K562 (cell line): ENCODE measurements around the gene ANKS1B. TPM values are rescaled to one million over a fixed set of nuclear protein-coding genes. Genes with fewer than 3 reads are reported as not detected.

Source experiments
- ATAC-seq: fragments of 200-7000 bp; cut with Tn5 transposase; 3 replicates; pipeline ENCODE4 v1.9.1; 2020; ENCODE audit warnings: moderate library complexity
- BruUV-seq: library from RNA; stranded (reverse); fragments of 400-500 nt; replicated peaks from 2 replicates; lab custom pipeline; 2021; lab: Mats Ljungman, UMichigan
- CTCF ChIA-PET: fragments of 300-600 bp; formaldehyde crosslinking; extraction: SDS; loops from one replicate; lab custom pipeline; 2021; ENCODE audit warnings: low intra/inter-chr PET ratio; lab: Yijun Ruan, JAX
- POLR2A ChIA-PET: fragments of 300-600, 350-650 bp; sonication (Branson Sonifier 250); formaldehyde crosslinking; extraction: SDS; loops from one replicate; lab custom pipeline; 2021; ENCODE audit warnings: antibody characterized with exemption, inconsistent platforms; lab: Yijun Ruan, JAX
- DNase-seq, 4 experiments: peaks; one replicate each; pipeline versions ENCODE4 v3.0.0 to v3.0.0-alpha.2; 2011 to 2018; ENCODE audit warnings: low spot score in 3 of 4, mixed read lengths in 3 of 4; ENCODE audit errors: extremely low read depth in 1 of 4
- FAIRE-seq: peaks from 2 replicates; lab custom pipeline; 2011; peaks lifted over from hg19 to GRCh38; lab: Jason Lieb, UNC
- H2AFZ ChIP-seq: 2 replicates; pipeline ENCODE4 v1.6.0; 2011; ENCODE audit warnings: low read depth, low read length, control low read depth, inconsistent platforms
- H3K27ac ChIP-seq: fragments of 200-600 bp; 3 replicates; pipeline ENCODE4 v1.8.0; 2011; ENCODE audit warnings: low read depth, mild to moderate bottlenecking, control low read depth, inconsistent platforms, low read length, moderate library complexity, mixed read lengths; ENCODE audit errors: extremely low read depth
- H3K27me3 ChIP-seq, 2 experiments: fragments of 300-600 bp in 1 of 2; 2 replicates in 1 of 2; 3 replicates in 1 of 2; pipeline versions ENCODE4 v1.6.0 to v1.8.0; 2011; ENCODE audit warnings: inconsistent platforms in 2 of 2, low read length in 2 of 2, mild to moderate bottlenecking in 1 of 2, mixed read lengths in 1 of 2, moderate library complexity in 1 of 2; ENCODE audit not compliant: control insufficient read depth in 2 of 2, insufficient read depth in 2 of 2
- H3K36me3 ChIP-seq: fragments of 300-600 bp; 3 replicates; pipeline ENCODE4 v1.8.0; 2011; ENCODE audit warnings: mild to moderate bottlenecking, low read length, inconsistent platforms; ENCODE audit not compliant: control insufficient read depth, insufficient read depth
- H3K4me1 ChIP-seq, 2 experiments: fragments of 200-600 bp in 1 of 2; replicated peaks in 1 of 2; 2 replicates in 1 of 2; 3 replicates in 1 of 2; pipeline versions ENCODE4 v1.5.1 to v1.8.0; 2011; ENCODE audit warnings: inconsistent platforms in 2 of 2, low read length in 2 of 2, mild to moderate bottlenecking in 1 of 2, mixed read lengths in 1 of 2, moderate library complexity in 1 of 2; ENCODE audit not compliant: control insufficient read depth in 2 of 2, insufficient read depth in 2 of 2
- H3K4me2 ChIP-seq: 2 replicates; pipeline ENCODE4 v1.6.1; 2011; ENCODE audit warnings: low read length, control low read depth, inconsistent platforms, mixed read lengths; ENCODE audit not compliant: insufficient read depth
- H3K4me3 ChIP-seq: fragments of 200-600 bp; sonication (generic), shearing (Covaris generic); 2 replicates; pipeline ENCODE4 v1.5.1; 2016; ENCODE audit warnings: control low read depth, inconsistent platforms
- H3K79me2 ChIP-seq: fragments of 200-600 bp; 3 replicates; pipeline ENCODE4 v1.8.0; 2011; ENCODE audit warnings: low read length, inconsistent platforms; ENCODE audit not compliant: control insufficient read depth, insufficient read depth
- H3K9ac ChIP-seq, 2 experiments: 2 replicates each; pipeline versions ENCODE4 v1.6.0 to v1.6.1; 2011; ENCODE audit warnings: low read depth in 2 of 2, low read length in 2 of 2, control low read depth in 1 of 2, inconsistent platforms in 1 of 2, mild to moderate bottlenecking in 1 of 2, mixed read lengths in 1 of 2; ENCODE audit not compliant: insufficient read depth in 1 of 2
- H3K9me1 ChIP-seq: one replicate; pipeline ENCODE4 v1.6.0; 2011; ENCODE audit warnings: inconsistent platforms, mild to moderate bottlenecking, low read length, moderate library complexity; ENCODE audit not compliant: control insufficient read depth, insufficient read depth
- H3K9me3 ChIP-seq: replicated peaks from 2 replicates; pipeline ENCODE4 v1.5.1; 2011; ENCODE audit warnings: low read depth, low read length, inconsistent platforms; ENCODE audit not compliant: control insufficient read depth, insufficient read depth
- H4K20me1 ChIP-seq: replicated peaks from 2 replicates; pipeline ENCODE4 v1.6.1; 2011; ENCODE audit warnings: low read length, inconsistent platforms, mixed read lengths; ENCODE audit not compliant: control insufficient read depth, insufficient read depth
- ATF3 ChIP-seq, 2 experiments: fragments of 450-650 bp in 1 of 2; sonication (generic) in 1 of 2; formaldehyde crosslinking in 1 of 2; IDR thresholded peaks in 1 of 2; conservative IDR thresholded peaks in 1 of 2; 2 replicates each; pipeline versions ENCODE4 v1.6.1 to v1.8.1; 2016 to 2023; ENCODE audit warnings: mild to moderate bottlenecking in 2 of 2, moderate library complexity in 2 of 2, inconsistent platforms in 1 of 2, missing genetic modification reagents in 1 of 2
- BHLHE40 ChIP-seq: IDR thresholded peaks from 2 replicates; pipeline ENCODE4 v1.6.1; 2011; ENCODE audit warnings: low read length, improper control_type of control experiment
- CREM ChIP-seq: IDR thresholded peaks from 2 replicates; pipeline ENCODE4 v1.6.1; 2014; ENCODE audit warnings: antibody characterized with exemption, low read depth
- EWSR1 ChIP-seq: fragments of 450-650 bp; IDR thresholded peaks from 2 replicates; pipeline ENCODE4 v1.6.1; 2018; ENCODE audit warnings: borderline replicate concordance, mild to moderate bottlenecking, low read depth, moderate library complexity; ENCODE audit not compliant: partially characterized antibody
- FOXK1 ChIP-seq: sonication (generic); formaldehyde crosslinking; IDR thresholded peaks from 2 replicates; pipeline ENCODE4 v1.8.0; 2022; ENCODE audit warnings: missing genetic modification reagents, mild to moderate bottlenecking, borderline replicate concordance
- HLTF ChIP-seq: fragments of 450-650 bp; IDR thresholded peaks from 2 replicates; pipeline ENCODE4 v1.6.1; 2016
- IFI16 ChIP-seq: fragments of 250-450 bp; sonication (Bioruptor Pico); IDR thresholded peaks from 2 replicates; pipeline ENCODE4 v2.1.2; 2022; ENCODE audit warnings: mild to moderate bottlenecking, inconsistent platforms
- LARP7 ChIP-seq: fragments of 450-650 bp; IDR thresholded peaks from 2 replicates; pipeline ENCODE4 v1.6.1; 2016
- LCOR ChIP-seq: sonication (generic); formaldehyde crosslinking; IDR thresholded peaks from 2 replicates; pipeline ENCODE4 v1.8.0; 2022; ENCODE audit warnings: mild to moderate bottlenecking, missing genetic modification reagents
- RERE ChIP-seq: sonication (generic); formaldehyde crosslinking; IDR thresholded peaks from 2 replicates; pipeline ENCODE4 v1.8.0; 2023; ENCODE audit warnings: missing genetic modification reagents, mild to moderate bottlenecking, borderline replicate concordance
- SMARCB1 ChIP-seq: IDR thresholded peaks from 2 replicates; pipeline ENCODE4 v1.6.1; 2011; ENCODE audit warnings: improper control_type of control experiment, low read depth; ENCODE audit not compliant: insufficient read length
- XRCC3 ChIP-seq: fragments of 450-650 bp; IDR thresholded peaks from 2 replicates; pipeline ENCODE4 v1.6.1; 2017; ENCODE audit warnings: mild to moderate bottlenecking, moderate library complexity
- ZNF511 ChIP-seq: sonication (generic); formaldehyde crosslinking; IDR thresholded peaks from 2 replicates; pipeline ENCODE4 v1.8.0; 2022; ENCODE audit warnings: mild to moderate bottlenecking, missing genetic modification reagents
- ZNF561 ChIP-seq: fragments of 450-650 bp; formaldehyde crosslinking; conservative IDR thresholded peaks from 2 replicates; pipeline ENCODE4 v1.4.0; 2020; ENCODE audit warnings: mild to moderate bottlenecking, moderate library complexity
- ZNF644 ChIP-seq: fragments of 200-800 bp; sonication (Bioruptor generic); IDR thresholded peaks from 2 replicates; pipeline ENCODE4 v1.6.1; 2016; ENCODE audit warnings: low read depth, missing genetic modification characterization, missing compliant biosample characterization
- WGBS: fragments of 100-300 bp; shearing (Covaris generic); methylation state at CpG from one replicate; pipeline ENCODE4 v1.1.6; 2016; ENCODE audit warnings: low coverage, mixed read lengths; ENCODE audit not compliant: insufficient coverage; ENCODE audit errors: missing lambda C conversion rate; 5-methylcytosine and 5-hydroxymethylcytosine counted together
- in situ Hi-C: fragments of 300-500 bp; cut with MboI; formaldehyde crosslinking; loops from 4 replicates; pipeline ENCODE4 v1.15.0; 2018; ENCODE audit warnings: inconsistent platforms, mixed read lengths
- intact Hi-C: fragments of 100-400 bp; cut with micrococcal nuclease; formaldehyde crosslinking; loops from 2 replicates; pipeline ENCODE4 v1.14.2; 2022
- polyA plus RNA-seq, 8 experiments: library from polyadenylated mRNA; depleted of rRNA in 4 of 8; stranded (reverse) in 5 of 8; unstranded in 3 of 8; fragments of >200 nt; fragmentation: Nextera tagmentation in 2 of 8; fragmentation: Illumina TruSeq in 1 of 8; extraction: Ambion mirVana in 2 of 8; extraction: Trizol in 1 of 8; gene quantifications; 2 replicates each; pipeline versions ENCODE4 v1.2.1 to v1.2.3, GENCODE V29; 2011 to 2014; ENCODE audit warnings: inconsistent platforms in 1 of 8, missing spikeins in 1 of 8
- total RNA-seq, 7 experiments: library from RNA; depleted of rRNA in 6 of 7; stranded (reverse); fragments of >200 nt in 6 of 7; fragmentation: Illumina TruSeq in 2 of 7; extraction: Trizol in 2 of 7; gene quantifications; 2 replicates each; pipeline versions ENCODE4 v1.2.1 to v1.2.3, GENCODE V29; 2011 to 2021; ENCODE audit warnings: low replicate concordance in 1 of 7

ANKS1B gene
- total and polyA plus RNA-seq, 9 of the 15 experiments (the other 6 are each of a cell fraction or from before 2014, with no cell fraction given): 0.04 to 0.47 (median 0.28) TPM; not detected in 4

- BruUV-seq: no TSS peak
- intact Hi-C loops (no loop called here), in situ Hi-C loops (no loop called here)
- POLR2A ChIA-PET: interaction anchor here (0.8 kb wide), 1 partner anchor 60 kb away, joined by 3 read pairs; no protein-coding TSS in a partner anchor
- H2AFZ ChIP-seq: no peak overlapping the region
- H4K20me1 ChIP-seq: no peaks in the 10 kb centered on the region
- ATAC-seq: peak; percentile 22; the same call in 1 of the 3 replicates
- no peaks in the 10 kb centered on the region for H3K4me1 ChIP-seq
- no peaks in the 10 kb centered on the region for H3K79me2 ChIP-seq
- no peak for FAIRE-seq
- H3K36me3 ChIP-seq: no peaks in the 10 kb centered on the region
- no peak overlapping the region for H3K4me2 ChIP-seq
- H3K9me3 ChIP-seq: no peaks in the 10 kb centered on the region
- DNase-seq: no peak
- no peak overlapping the region for H3K9ac ChIP-seq
- 10% methylated on average over 7 of the region's 7 CpGs for WGBS
- peaks cover 9 to 12% of the 10 kb centered on the region in 2 experiments for H3K27me3 ChIP-seq
- H3K4me3 ChIP-seq: no peak overlapping the region
- H3K9me1 ChIP-seq: no peaks in the 10 kb centered on the region
- H3K27ac ChIP-seq: no peak overlapping the region
- CTCF ChIA-PET: no interaction called here
- 0 out of 2 replicates have a peak, but pooled peaks have one; percentile 8 for TF ChIP-seq ATF3 (IDR thresholded peaks at IDR 0.05)
- no peak for TF ChIP-seq ATF3 (CRISPR knock-in tag; conservative IDR thresholded peaks at IDR 0.05)
- TF ChIP-seq FOXK1 (CRISPR knock-in tag): no peak
- no peak for TF ChIP-seq SMARCB1
- TF ChIP-seq HLTF: no peak
- TF ChIP-seq LARP7: no peak
- TF ChIP-seq XRCC3: no peak
- TF ChIP-seq ZNF644 (tag): no peak
- peak; percentile 75 for TF ChIP-seq CREM
- TF ChIP-seq LCOR: no peak
- TF ChIP-seq RERE (CRISPR knock-in tag): no peak
- TF ChIP-seq BHLHE40: no peak
- TF ChIP-seq ZNF511 (CRISPR knock-in tag): no peak
- no peak for TF ChIP-seq ZNF561 (CRISPR knock-in tag)
- TF ChIP-seq IFI16 (CRISPR knock-in tag): no peak
- no peak for TF ChIP-seq EWSR1
Measured at GRCh38 chr12:98812225-98812624, 1172.5 kb downstream of the ANKS1B start.
